ENCODE data around the gene PTBP1. TPM values are rescaled to one million over a fixed set of nuclear protein-coding genes. Genes with fewer than 3 reads are reported as not detected.
A peak's percentile ranks its signal among the peaks of the same experiment; 100 is the strongest.

Gene PTBP1
- total and polyA plus RNA-seq, 9 of the 15 experiments (the other 6 are each of a cell fraction or from before 2014, with no cell fraction given) = 14.0 to 759 (median 234) TPM

GRCh38 chr19:752652-753517 lies 44.4 kb upstream of the PTBP1 start (continued):
- no peak for TF ChIP-seq MEIS2 (IDR thresholded peaks at IDR 0.05; ENCODE audit: partially characterized antibody)
- no peak for TF ChIP-seq GTF2E2 (tag; IDR thresholded peaks at IDR 0.05)
- peak; percentile 48 for TF ChIP-seq ZNF384 (IDR thresholded peaks at IDR 0.05; ENCODE audit: low read depth, low read length)
- no peak for TF ChIP-seq HCFC1 (IDR thresholded peaks at IDR 0.05; ENCODE audit: low read depth, low read length)
- TF ChIP-seq THAP12 (CRISPR knock-in tag; IDR thresholded peaks at IDR 0.05) = no peak
- 0 out of 2 replicates have a peak, but pooled peaks have one; percentile 26 for TF ChIP-seq CREM (IDR thresholded peaks at IDR 0.05; ENCODE audit: low read depth)
- TF ChIP-seq ZNF778 (CRISPR knock-in tag; IDR thresholded peaks at IDR 0.05) = no peak
- no peak for TF ChIP-seq EZH2 (IDR thresholded peaks at IDR 0.05; ENCODE audit: borderline replicate concordance, low read depth, low read length)
- no peak for TF ChIP-seq HDGF (IDR thresholded peaks at IDR 0.05)
- no peak for TF ChIP-seq ZC3H4 (CRISPR knock-in tag; IDR thresholded peaks at IDR 0.05; ENCODE audit: borderline replicate concordance)
- no peak for TF ChIP-seq ZFP91 (CRISPR knock-in tag; IDR thresholded peaks at IDR 0.05)
- no peak for TF ChIP-seq THRA (IDR thresholded peaks at IDR 0.05)
- TF ChIP-seq ZNF407 (IDR thresholded peaks at IDR 0.05; ENCODE audit: low read depth) = no peak

Measured in K562 (cell line).